Testis (tissue), 2 donors: ENCODE data around the gene MINDY3.

Source experiments
- CTCF ChIP-seq, 3 experiments: fragments of 450-650 bp in 2 of 3; fragments of 200-600 bp in 1 of 3; sonication (generic) in 1 of 3; IDR thresholded peaks; one replicate each; pipeline ENCODE4 v1.5.1; 2016 to 2019; ENCODE audit warnings: antibody characterized with exemption in 3 of 3, mild to moderate bottlenecking in 2 of 3, moderate library complexity in 1 of 3
- POLR2A ChIP-seq: fragments of 450-650 bp; IDR thresholded peaks from one replicate; pipeline ENCODE4 v1.6.1; 2017; ENCODE audit warnings: antibody characterized with exemption, mild to moderate bottlenecking, moderate library complexity

- TF ChIP-seq CTCF (IDR thresholded peaks at IDR 0.05) = no peak
- TF ChIP-seq POLR2A = no peak
Observed at GRCh38 chr10:15805395-15806058, 54.8 kb downstream of the MINDY3 start.
